C4-2B (cell line): ENCODE data around the gene LHFPL6.

Experiments used
- ZFX ChIP-seq: fragments of 450-650 bp; IDR thresholded peaks from 2 replicates; pipeline ENCODE4 v1.6.1; 2017
- TF ChIP-seq, protein P1 (sequence below): fragments of 450-650 bp; conservative IDR thresholded peaks from 2 replicates; pipeline ENCODE4 v1.5.1; 2017; ENCODE audit warnings: mild to moderate bottlenecking

DNA sequence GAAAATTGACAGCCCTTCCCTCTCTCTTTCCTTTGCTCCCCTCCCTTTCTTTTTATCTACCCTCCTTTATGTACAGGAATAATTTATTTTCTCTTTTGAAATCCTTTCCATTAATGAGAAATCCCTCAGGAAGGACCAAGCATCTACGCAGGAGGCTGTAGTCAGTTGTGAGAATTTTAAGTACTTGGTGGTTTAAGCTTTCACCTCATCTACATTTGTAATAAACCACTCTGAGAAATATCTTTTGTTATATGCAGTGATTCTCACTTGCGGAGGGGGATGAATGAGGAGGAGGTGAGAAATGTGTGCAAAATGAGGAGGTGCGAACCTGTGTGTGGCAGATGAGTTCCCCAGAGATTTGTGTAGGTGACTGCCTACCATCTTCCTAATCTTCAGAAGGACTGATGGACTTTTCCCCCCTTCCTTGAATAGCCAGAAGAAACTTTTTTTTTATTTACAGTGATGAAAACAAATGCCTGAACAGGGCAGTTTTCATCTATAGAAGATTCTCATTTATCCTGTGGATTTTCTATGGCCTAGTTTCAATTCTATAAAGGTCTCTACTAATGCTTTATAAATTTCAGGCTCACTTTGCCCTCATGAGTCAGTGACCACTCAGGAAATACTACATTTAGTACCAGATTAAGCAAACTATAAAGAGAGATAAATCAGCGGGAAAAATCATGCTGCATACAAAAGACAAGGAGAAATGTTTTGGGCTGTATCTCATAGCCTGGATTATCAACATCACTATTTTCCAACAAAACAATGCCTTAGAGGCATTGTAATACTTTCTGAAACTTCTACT is 118.3 kb downstream of the LHFPL6 start:
- TF ChIP-seq, protein P1, sequence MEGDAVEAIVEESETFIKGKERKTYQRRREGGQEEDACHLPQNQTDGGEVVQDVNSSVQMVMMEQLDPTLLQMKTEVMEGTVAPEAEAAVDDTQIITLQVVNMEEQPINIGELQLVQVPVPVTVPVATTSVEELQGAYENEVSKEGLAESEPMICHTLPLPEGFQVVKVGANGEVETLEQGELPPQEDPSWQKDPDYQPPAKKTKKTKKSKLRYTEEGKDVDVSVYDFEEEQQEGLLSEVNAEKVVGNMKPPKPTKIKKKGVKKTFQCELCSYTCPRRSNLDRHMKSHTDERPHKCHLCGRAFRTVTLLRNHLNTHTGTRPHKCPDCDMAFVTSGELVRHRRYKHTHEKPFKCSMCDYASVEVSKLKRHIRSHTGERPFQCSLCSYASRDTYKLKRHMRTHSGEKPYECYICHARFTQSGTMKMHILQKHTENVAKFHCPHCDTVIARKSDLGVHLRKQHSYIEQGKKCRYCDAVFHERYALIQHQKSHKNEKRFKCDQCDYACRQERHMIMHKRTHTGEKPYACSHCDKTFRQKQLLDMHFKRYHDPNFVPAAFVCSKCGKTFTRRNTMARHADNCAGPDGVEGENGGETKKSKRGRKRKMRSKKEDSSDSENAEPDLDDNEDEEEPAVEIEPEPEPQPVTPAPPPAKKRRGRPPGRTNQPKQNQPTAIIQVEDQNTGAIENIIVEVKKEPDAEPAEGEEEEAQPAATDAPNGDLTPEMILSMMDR, result no peak
- TF ChIP-seq ZFX, result no peak
